Prostate gland (tissue), 2 donors: ENCODE data around the gene WDR1. TPM values are rescaled to one million over a fixed set of nuclear protein-coding genes. Genes with fewer than 3 reads are reported as not detected.

Source experiments
- DNase-seq: peaks from one replicate; pipeline ENCODE4 v3.0.0-alpha.2; 2019; ENCODE audit warnings: low spot score
- H3K27ac ChIP-seq, 2 donors: fragments of 200-600 bp; sonication (generic); 2 replicates each; pipeline ENCODE4 v1.5.1; 2017 to 2019
- H3K27me3 ChIP-seq: fragments of 200-600 bp; sonication (generic); replicated peaks from 2 replicates; pipeline ENCODE4 v1.5.1; 2019; ENCODE audit not compliant: insufficient read depth
- H3K36me3 ChIP-seq, 2 donors: fragments of 200-600 bp; sonication (generic); 1 replicate in 1 of 2; 2 replicates in 1 of 2; pipeline versions ENCODE4 v1.5.1 to v1.8.1; 2017 to 2019
- H3K4me1 ChIP-seq: fragments of 200-600 bp; sonication (generic); replicated peaks from 2 replicates; pipeline ENCODE4 v1.5.1; 2019
- H3K4me3 ChIP-seq, 2 donors: fragments of 200-600 bp; sonication (generic); 2 replicates each; pipeline ENCODE4 v1.5.1; 2017 to 2019
- H3K9me3 ChIP-seq: fragments of 200-600 bp; sonication (generic); 2 replicates; pipeline ENCODE4 v1.5.1; 2017
- CTCF ChIP-seq, 4 experiments: fragments of 200-600 bp in 2 of 4; fragments of 450-650 bp in 2 of 4; sonication (generic) in 2 of 4; IDR thresholded peaks; 1 replicate in 3 of 4; 2 replicates in 1 of 4; pipeline ENCODE4 v1.5.1; 2016 to 2019; ENCODE audit warnings: antibody characterized with exemption in 4 of 4, mild to moderate bottlenecking in 2 of 4, moderate library complexity in 2 of 4
- POLR2A ChIP-seq: fragments of 450-650 bp; IDR thresholded peaks from one replicate; pipeline ENCODE4 v1.6.1; 2016; ENCODE audit warnings: antibody characterized with exemption, mild to moderate bottlenecking
- POLR2AphosphoS5 ChIP-seq: sonication (generic); formaldehyde crosslinking; IDR thresholded peaks from one replicate; pipeline ENCODE4 v1.6.1; 2017; ENCODE audit warnings: antibody characterized with exemption
- WGBS: methylation state at CpG from one replicate; pipeline ENCODE4 v1.1.5; 2018; 5-methylcytosine and 5-hydroxymethylcytosine counted together
- intact Hi-C: fragments of 100-400 bp; cut with DNase I; formaldehyde crosslinking; loops from one replicate; pipeline ENCODE4 v1.14.2; 2022
- total RNA-seq, 2 donors: library from RNA; depleted of rRNA; stranded (reverse); fragments of >200 nt; gene quantifications; one replicate each; pipeline ENCODE4 v1.1.0, GENCODE V29; 2016

WDR1 gene
- total RNA-seq, 2 donors from 2014 or later: 127 to 171 TPM

- intact Hi-C loops: no loop called here
- no peaks in the 10 kb centered on the region for H3K4me1 ChIP-seq
- no peaks in the 10 kb centered on the region for H3K27me3 ChIP-seq
- peaks cover 14 to 52% of the 10 kb centered on the region in 2 donors for H3K36me3 ChIP-seq
- no peaks in the 10 kb centered on the region for H3K9me3 ChIP-seq
- no peak for DNase-seq
- WGBS: 89% methylated on average over 12 of the region's 12 CpGs
- no peak overlapping the region for H3K4me3 ChIP-seq
- H3K27ac ChIP-seq: no peak overlapping the region
- TF ChIP-seq POLR2AphosphoS5 (no peak), CTCF (IDR thresholded peaks at IDR 0.05) (no peak)
Observed at GRCh38 chr4:10083331-10083771, 33.2 kb downstream of the WDR1 start.

GRCh38 chr4:10082459-10083272, 33.9 kb downstream of the WDR1 start:
- 82% methylated on average over 20 of the region's 20 CpGs for WGBS
- no peaks in the 10 kb centered on the region for H3K27me3 ChIP-seq
- intact Hi-C loops: no loop called here
- no peak for DNase-seq
- H3K9me3 ChIP-seq: no peaks in the 10 kb centered on the region
- no peaks in the 10 kb centered on the region for H3K4me1 ChIP-seq
- peaks cover 18 to 52% of the 10 kb centered on the region in 2 donors for H3K36me3 ChIP-seq
- H3K27ac ChIP-seq: no peak overlapping the region
- no peak for TF ChIP-seq CTCF (IDR thresholded peaks at IDR 0.05)
- no peak for TF ChIP-seq POLR2AphosphoS5
- TF ChIP-seq POLR2A: no peak
- no peak overlapping the region for H3K4me3 ChIP-seq

- Histone ChIP-seq H3K36me3 (peaks cover 23 to 51% of the 10 kb centered on the region in 2 donors), H3K27ac (no peak overlapping the region), H3K4me3 (no peak overlapping the region), H3K9me3 (no peaks in the 10 kb centered on the region), H3K27me3 (no peaks in the 10 kb centered on the region), H3K4me1 (no peaks in the 10 kb centered on the region)
- TF ChIP-seq CTCF (IDR thresholded peaks at IDR 0.05) (no peak), POLR2AphosphoS5 (no peak), POLR2A (no peak)
- WGBS: 92% methylated on average over 7 of the region's 8 CpGs
- DNase-seq: no peak
- intact Hi-C loops: no loop called here
Observed at GRCh38 chr4:10082047-10082446, 34.6 kb downstream of the WDR1 start.

GRCh38 chr4:10081218-10081606, 35.4 kb downstream of the WDR1 start:
- Histone ChIP-seq H3K36me3 (peaks cover 26 to 57% of the 10 kb centered on the region in 2 donors), H3K27ac (no peak overlapping the region), H3K4me1 (no peaks in the 10 kb centered on the region), H3K9me3 (no peaks in the 10 kb centered on the region), H3K27me3 (no peaks in the 10 kb centered on the region), H3K4me3 (no peak overlapping the region)
- DNase-seq: no peak
- 66% methylated on average over 12 of the region's 12 CpGs for WGBS
- TF ChIP-seq CTCF (IDR thresholded peaks at IDR 0.05) (no peak), POLR2AphosphoS5 (no peak)
- intact Hi-C loops: no loop called here
